ENCODE results near the gene C1D.

The C1D gene

DNA sequence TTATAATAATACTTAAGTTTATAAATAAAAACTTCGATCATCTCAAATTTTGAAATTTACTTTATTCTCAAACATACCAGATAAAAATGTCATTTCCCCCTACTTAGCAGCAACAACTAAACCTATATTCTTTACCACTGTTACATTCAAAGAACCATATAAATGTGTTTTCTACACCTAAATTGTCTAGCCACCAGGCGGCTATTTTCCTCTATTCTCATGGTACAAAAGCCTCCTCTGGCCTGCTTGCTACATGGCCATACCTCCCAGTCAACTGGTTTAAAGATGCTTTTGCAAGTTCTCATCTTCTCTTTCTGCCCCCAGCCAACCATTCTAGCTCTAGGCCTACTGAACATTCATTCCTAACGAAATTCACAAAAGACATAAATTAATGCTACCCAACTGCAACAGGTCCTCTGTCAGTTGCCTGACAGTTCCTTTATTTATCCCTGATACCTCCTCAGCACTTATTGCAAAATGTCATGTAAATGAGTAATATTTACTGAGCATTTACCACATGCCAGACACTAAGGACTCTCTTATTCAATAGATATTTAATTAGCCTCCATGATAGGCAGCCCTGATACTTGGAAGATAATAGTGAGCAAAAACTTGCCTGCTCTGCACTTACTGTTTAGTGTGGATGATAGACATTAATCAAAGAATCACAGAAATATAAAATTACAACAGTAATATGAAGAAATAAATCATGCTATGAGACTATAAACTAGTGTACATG is 5.0 kb downstream of the C1D start:
- DNase-seq (ENCODE audit: low read depth), result no peak

DNA sequence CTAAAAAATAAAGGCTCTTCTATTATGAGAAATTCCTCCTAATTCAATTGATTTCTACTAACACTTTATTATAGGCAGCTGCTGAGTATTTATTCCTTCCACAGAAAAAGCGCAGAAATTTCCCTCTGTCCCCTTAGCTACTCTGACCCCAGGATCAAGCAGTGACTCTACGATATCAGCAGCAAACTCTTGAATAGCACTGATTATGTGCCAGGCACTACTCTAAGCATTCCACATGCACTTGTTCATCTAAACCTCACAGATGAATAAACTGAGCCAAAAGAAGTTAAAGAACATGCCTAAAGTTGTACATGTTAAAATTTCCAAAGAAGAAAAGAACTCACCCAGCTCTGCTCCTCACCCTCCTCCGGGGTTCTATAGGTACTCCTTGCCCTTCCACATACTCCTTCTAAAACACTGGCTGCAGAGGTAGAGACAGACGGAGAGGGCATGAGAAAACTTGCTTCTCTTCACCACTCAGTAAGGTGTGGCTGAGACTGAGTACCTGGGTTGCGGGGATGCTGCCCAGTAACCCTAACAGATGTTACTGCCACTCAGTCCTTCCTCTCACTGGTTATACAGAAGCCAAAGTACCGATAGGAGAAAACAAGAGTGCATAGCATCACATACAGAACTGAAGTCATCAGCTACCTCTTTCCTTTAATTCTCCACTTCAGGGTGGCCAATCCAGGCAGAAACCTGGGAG is 9.9 kb downstream of the C1D start:
- no peak for DNase-seq (ENCODE audit: low read depth)

DNA sequence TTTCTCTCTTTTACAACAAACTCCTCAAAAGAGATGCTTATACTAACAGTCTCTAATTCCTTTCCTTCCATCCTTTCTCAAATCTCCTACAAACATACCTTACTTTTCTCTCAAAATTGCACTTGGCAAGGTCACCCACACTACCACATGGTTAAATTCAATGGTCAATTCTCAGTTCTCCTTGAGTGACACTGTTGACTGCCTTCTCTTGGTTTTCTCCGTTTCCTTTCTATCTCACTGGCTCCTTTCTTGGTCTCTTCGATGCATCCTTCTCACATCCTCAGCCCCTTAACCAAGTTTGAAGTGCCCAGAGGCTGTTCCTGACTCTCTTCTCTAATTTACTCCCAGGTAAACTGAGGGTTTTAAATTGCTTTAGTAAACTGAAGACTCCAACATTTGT is 12.5 kb downstream of the C1D start:
- DNase-seq (ENCODE audit: low read depth), result no peak

DNA sequence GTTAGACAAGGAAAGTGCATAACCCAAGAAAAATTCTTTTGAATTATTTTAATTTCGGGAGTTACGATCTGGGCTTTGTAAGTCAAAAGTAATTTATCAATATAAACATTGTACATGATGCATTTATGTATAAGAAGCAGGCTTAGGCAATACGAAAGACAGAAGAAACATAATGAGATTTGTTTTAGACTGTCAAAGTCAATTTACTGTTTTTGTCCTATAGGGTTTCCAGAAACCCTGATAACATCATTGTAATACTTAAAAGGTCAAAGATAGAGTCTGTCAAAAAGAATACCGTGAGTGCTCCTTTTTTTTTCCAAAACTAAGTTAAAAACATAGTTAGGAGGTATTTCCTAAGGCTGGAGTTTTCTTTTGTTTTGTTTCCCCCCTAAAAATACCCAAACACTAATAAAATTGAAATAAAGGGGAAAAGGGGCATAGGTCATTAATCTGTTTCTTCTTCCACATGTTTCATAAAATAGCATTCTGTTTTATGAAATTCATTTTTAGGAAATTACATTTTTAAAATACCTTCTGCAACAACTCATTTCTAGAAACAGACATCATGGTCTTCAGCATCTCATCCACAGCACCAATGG is 16.1 kb downstream of the C1D start:
- no peak for DNase-seq (ENCODE audit: low read depth)

DNA sequence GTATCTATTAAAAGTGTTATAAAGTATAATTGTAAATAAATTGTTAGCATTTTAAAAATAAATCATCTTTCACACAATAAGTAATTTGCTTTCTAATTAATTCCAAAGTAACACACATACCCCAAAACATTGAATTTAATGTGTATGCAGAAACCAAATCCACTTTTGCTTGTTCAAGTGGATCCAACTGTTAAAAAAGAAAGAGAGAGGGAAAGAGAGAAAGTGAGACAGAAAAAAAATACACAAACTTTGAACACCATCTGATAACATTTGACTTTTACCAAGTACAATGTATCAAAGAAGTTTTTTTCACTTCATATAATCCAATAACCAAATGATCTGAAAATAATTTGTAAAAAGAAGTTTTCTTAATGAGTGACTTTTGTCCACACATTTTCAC is 16.6 kb downstream of the C1D start:
- no peak for DNase-seq (ENCODE audit: low read depth)

DNA sequence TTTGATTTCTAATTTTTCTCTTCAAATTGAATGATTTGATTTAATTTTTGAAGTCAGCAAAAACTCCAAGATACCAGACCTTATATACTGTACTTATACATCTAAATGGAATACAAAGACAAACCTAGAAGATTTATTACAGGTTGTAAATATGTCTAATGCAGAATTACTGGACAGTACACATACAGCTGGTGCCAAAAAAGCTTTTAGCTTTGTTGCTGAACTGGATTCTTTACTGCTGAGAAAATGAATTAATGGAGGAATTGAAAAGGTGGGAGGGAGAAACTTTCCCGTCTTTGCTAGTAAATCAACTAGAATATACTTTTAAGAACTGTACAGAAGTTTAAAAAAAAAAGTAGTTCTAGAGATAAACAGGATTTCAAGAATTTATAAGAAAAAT is 17.5 kb downstream of the C1D start:
- peak; percentile 49 for DNase-seq (ENCODE audit: low read depth)

DNA sequence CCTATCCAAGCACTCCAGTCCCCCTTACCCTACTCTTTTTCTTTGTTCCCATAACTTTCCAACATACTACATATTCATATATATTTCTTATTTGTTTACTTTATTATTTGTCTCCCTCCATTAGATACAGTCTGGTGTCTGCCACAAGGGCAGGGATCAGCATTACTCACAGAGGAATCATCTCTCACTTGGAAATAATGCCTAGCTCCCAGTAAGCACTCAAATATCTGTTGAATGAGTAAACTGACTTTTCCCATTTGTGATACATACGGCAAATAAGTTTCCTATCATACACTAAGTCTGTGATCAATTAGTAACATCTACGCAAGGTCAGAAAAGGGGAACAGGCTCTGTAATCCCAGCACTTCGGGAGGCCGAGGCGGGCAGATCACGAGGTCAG is 18.7 kb downstream of the C1D start:
- peak; percentile 96 for DNase-seq (ENCODE audit: low read depth)

DNA sequence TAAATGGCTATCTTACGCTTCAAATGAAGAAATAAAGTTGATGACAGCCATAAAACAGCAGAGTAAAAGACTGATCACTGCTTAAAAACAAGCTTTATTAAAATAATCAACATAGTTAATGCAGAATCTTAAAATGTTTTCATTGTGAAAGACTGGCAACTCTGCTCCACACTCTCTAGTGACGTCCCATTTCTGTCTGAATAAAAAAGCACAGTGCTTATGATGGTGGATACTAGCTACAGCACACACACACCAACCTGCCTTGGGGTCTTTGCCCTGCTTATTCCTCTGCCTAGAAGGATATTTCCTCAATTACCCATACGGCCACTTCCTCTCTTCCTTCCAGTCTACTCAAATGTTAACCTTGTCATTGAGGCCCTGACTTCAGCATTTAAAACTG is 19.1 kb downstream of the C1D start:
- DNase-seq (ENCODE audit: low read depth), result no peak

DNA sequence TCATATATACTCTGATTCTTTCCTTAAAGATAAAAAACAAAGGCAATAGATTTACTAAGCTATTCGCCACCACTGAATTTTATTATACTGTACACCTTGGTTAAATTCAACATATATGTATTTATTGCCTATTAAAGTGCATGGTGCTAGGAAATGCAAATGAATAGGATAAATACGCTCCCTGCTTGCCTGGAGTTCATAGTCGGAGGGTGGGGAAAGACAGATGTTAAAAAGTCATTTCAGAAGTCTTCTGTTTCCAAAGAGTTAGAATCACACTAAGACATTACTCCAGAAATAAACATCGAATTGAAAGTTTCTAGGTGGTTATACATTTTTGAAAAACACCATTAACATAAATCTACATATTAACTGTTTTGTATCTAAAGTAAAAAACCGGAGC is 19.8 kb downstream of the C1D start:
- DNase-seq (ENCODE audit: low read depth), result no peak

DNA sequence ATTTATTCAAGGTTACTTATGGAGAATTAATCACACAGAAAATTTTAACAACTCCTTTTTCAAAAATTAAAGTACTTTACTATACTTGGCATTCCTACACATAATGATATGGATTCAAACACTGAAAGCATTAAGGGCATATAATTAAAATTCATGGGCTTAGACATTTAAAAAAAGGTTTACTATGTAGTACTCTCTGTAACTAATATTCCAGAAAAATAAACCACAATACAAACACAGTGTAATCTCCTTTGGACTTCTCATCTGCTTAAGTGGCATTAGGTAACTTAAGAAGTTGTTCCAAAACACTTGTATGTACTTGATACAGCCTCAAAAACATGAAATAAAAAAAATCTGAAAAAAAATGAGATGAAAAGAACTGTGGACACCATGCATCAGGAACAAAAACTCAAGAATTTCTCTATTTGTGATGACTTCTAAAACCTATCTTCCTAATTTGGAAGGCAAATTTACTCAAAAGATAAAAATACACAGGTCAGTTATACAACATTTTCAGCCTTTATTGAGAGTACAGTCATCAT is 21.0 kb downstream of the C1D start:
- no peak for DNase-seq (ENCODE audit: low read depth)

DNA sequence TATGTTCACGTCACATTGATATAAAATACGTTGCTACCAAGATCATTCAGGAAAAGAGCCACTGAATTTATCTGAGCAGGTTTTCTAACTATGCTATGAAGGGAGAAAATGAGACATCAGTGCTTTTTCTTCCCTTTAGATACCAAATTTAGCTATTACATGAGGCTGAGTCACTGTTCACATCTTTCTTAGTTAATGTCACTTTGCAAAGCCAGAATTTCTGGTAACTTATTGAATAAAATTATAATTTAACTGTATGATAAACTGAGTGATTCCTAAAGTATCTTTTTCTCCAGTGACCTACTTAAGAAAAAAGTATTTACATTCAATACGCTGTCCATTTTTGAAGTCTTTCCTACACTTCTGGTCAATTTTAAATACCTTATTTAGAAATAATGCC is 22.7 kb downstream of the C1D start:
- DNase-seq (ENCODE audit: low read depth), result peak; percentile 42

DNA sequence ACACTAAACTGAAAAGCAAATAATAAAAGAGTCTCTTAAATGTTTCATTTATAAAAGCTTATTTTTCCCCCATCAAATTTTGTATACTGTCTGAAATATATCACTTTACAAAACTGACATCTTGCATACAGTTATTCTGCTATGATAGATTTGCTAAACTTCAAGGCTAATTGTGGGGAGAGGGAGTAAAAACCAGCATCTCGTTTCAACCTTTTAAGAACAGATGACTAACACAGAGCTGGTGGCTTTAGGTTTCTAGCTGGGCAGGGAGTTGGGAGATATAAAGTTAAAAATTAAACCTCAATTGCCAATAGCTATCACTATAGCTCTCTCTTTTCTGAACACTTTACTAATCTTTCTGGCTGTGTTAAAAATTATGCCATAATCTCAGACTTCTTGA is 23.5 kb downstream of the C1D start:
- DNase-seq (ENCODE audit: low read depth), result no peak

DNA sequence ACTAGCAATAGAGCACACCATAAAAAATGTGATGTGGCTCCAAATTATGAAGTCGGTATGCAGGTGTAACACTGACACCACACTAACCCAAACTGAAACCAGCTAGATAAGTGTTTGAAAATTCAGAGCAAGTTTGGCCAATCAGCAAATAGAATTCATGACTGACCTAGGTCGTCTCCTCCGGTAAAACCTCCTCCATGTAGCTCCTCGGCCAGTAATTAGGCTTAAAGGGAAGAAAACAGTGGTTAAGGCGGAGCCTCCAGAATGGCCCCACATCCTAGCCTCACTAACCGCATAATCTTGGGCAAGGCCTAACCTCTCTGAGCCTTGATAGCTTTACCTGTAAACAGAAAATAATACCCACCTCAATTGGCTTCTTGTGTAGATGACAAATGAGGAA is 30.1 kb downstream of the C1D start:
- DNase-seq (ENCODE audit: low read depth), result no peak

DNA sequence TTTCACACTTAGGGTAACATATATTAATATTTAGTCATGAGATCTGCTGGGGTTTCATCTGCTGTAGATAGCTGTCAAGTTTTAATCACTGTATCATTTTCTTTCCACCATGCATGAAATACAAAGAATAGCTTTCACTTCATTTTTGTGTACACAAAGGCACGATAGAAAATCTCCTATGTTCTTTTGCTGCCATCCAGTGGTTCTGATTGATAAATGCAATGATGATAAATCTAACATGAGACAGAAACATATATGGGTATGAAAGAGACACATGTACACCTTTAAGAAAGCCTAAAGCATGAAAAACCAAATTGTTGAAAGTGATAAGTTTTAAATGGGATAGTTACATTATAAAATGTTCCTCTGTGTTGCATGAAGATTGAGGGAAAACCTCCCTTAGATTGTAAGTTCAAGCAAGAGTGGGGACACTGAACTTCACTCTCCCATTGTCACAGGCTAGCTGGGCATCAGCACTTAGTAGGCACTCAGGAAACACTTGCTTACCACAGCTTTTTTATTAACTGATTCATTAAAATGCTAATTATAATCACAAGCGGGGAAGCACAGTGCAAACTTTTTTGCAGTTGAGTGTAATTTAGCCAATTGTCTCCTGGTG is 31.2 kb downstream of the C1D start:
- peak; percentile 82 for DNase-seq (ENCODE audit: low read depth)

DNA sequence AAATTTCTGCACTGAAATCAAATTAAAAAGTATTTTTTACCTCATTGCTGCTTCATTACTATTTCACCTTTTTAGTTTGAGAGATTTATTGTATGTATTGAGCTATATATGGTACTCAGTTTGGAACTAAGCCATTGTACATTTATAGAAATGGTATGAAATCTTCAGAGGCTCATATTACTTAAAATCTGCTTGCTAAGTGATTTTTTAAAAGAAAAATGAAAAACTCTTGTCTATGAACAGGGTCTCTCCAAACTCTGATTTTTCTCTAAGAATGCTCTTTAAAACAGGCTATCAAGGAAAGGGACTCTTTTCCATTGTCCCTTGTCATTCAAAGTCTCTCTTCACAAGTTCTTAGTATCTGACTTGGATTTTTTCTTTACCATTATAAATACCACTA is 31.8 kb downstream of the C1D start:
- DNase-seq (ENCODE audit: low read depth), result no peak

DNA sequence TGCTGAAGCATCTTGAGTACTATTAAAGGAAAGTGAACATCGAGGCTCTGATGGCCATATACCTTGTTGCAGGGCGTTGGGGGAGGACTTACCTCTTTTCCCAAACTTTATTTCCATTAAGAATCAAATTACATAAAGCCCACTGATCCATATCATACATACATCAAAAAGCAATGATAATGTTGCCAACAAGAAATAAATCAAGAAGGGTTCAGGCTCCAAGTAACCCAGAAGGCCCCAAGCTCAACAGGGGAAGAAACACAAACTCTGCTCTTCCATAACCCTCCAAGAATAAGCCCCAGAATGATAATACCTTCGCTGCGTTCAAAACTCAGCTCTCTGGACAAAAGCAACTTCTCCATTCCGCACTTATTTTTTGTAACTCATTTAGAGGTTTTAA is 32.3 kb downstream of the C1D start:
- DNase-seq (ENCODE audit: low read depth), result no peak

DNA sequence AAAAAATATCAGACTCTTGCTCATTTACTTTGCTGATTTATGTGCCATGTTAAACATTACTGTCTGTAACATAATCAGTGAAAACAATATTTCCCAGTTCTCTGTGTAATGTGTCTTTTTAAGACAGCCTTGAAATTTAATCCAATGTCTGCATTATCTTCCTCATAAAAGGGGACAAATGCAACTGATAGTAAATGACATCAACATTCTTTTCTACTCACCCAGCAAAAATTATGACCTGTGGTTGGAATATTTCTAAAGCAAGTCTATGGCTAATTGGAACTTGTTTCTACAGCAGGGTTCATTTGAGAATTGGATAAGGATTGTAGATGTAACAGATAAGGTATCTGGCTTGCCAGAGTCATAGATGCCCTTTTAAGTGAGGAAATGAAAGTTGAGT is 34.8 kb downstream of the C1D start:
- DNase-seq (ENCODE audit: low read depth), result peak; percentile 49

DNA sequence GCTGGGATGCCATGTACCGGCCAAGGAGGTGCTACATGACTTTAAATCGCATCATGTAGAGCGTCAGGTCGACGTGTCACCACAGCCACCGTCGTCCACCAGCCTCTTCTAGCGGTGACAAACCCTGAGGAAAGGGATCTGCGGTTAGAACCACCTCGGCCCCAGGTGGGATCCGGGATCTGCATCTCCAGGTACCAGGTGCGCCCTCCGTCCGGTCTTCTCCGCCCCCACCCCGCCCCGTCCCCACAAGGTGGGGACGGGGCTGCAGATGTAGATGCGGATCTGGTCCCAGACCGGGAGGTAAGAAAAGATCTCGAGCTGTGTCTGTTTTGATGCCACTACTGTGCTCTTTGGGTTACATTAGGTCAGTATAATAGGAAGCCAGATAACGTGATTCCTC is 38.4 kb downstream of the C1D start:
- no peak for DNase-seq (ENCODE audit: low read depth)

DNA sequence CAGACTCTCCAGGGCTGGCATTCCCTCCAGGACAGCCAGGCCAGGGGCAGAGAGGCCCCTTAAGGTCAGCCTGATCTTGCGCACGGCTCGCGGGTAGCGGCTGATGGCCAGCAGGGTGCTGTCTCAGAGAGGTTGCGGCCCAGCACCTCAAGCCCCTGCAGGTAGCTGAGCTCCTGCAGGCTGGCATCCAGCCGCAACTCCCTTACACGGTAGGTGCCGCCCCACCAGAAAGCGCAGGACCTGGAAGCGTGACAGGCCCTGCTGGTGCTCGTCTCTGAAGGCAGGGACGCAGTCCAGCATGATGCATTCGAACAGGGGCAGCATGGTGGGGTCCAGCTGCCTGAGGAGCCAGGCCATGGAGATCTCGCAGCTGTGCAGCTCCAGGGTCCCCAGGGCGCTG is 38.9 kb downstream of the C1D start:
- DNase-seq (ENCODE audit: low read depth), result no peak

DNA sequence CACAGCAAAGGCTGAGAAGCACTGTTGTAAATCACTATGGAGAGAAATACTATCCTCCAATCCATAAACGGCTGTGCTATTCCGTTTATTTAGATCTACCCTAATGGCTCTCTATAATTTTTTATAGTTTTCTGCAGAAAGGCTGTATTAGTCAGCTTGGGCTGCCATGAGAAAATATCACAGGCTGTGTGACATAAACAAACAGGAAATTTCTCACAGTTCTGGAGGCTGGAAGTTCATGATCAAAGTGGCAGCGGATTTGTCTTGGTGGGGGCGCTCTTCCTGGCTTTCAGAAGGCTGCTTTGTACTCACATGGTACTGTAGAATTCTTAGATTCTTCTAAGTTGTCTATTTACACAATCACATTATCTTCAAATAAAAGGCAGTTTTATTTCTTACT is 44.1 kb downstream of the C1D start:
- peak; percentile 35 for DNase-seq (ENCODE audit: low read depth)

DNA sequence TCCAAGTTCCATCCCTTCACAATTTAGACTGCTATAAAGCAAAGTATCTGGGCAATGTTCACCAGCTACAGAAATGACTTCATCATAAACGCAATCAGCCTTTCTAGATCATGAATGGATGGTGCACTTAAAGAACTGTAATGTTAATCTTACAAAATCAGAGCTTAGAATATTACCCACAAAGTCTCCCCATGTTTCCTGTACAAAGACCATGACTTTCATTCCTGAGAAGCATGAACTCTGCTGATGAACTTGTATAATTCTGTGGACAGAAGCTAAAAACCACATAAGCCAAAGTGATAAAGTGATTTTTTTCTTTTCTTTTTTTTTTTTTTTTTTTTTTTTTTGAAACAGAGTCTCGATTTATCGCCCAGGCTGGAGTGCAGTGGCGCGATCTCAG is 53.3 kb downstream of the C1D start:
- no peak for DNase-seq (ENCODE audit: low read depth)

DNA sequence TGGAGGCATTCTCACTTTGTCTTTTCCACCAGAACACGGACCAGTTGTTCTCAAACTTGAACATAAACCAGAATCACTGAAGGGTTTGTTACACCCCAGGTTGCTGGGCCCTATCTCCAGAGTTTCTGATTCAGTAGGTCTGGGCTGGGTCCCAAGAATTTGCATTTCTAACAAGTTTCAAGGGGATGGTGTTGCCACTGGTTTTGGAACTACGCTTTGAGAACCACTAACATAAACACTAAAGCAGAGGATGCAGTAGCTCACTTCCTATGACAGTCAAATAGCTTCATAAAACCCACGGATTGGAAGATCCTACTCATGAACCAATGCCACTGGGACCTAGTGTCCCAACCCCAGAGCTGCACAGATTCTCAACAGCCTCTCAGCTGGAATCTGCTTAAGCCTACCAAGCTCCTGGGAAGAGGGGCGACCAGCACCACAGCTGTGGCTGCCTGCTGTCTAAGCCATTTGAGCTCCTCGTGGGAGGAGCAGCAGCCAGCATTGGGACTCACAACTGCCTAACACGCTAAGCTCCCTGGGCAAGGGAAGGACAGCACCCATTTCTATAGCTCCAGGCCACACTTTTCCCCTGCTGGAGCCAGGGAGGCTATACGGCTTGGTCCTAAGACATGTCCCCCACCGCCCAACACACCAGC is 62.5 kb downstream of the C1D start:
- peak; percentile 8 for DNase-seq (ENCODE audit: low read depth)
